ENCODE measurements around the gene GSTM2.

GRCh38 chr1:109642626-109643025 lies 25.2 kb upstream of the GSTM2 start:
- TF ChIP-seq POLR2AphosphoS5 (IDR thresholded peaks at IDR 0.05; ENCODE audit: low read depth, low read length) (no peak), CTCF (IDR thresholded peaks at IDR 0.05) (no peak)

Measured in Panc1 (cell line).